ENCODE measurements around the gene MYO1D.

GRCh38 chr17:32826076-32826475 is 50.8 kb downstream of the MYO1D start:
- TF ChIP-seq, protein P1, sequence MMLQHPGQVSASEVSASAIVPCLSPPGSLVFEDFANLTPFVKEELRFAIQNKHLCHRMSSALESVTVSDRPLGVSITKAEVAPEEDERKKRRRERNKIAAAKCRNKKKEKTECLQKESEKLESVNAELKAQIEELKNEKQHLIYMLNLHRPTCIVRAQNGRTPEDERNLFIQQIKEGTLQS (IDR thresholded peaks at IDR 0.05), result no peak
- TF ChIP-seq REST (IDR thresholded peaks at IDR 0.05; ENCODE audit: low read depth), result no peak
- TF ChIP-seq, protein P2, sequence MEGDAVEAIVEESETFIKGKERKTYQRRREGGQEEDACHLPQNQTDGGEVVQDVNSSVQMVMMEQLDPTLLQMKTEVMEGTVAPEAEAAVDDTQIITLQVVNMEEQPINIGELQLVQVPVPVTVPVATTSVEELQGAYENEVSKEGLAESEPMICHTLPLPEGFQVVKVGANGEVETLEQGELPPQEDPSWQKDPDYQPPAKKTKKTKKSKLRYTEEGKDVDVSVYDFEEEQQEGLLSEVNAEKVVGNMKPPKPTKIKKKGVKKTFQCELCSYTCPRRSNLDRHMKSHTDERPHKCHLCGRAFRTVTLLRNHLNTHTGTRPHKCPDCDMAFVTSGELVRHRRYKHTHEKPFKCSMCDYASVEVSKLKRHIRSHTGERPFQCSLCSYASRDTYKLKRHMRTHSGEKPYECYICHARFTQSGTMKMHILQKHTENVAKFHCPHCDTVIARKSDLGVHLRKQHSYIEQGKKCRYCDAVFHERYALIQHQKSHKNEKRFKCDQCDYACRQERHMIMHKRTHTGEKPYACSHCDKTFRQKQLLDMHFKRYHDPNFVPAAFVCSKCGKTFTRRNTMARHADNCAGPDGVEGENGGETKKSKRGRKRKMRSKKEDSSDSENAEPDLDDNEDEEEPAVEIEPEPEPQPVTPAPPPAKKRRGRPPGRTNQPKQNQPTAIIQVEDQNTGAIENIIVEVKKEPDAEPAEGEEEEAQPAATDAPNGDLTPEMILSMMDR (IDR thresholded peaks at IDR 0.05 in 2 of 3, conservative IDR thresholded peaks at IDR 0.05 in 1 of 3; ENCODE audit: borderline replicate concordance in 1 of 3, insufficient read depth in 1 of 3, low read depth in 2 of 3, low read length in 2 of 3), result no peak
- no peak for TF ChIP-seq POLR2AphosphoS5 (IDR thresholded peaks at IDR 0.05; ENCODE audit: low read depth, low read length)
- no peak for TF ChIP-seq EZH2 (IDR thresholded peaks at IDR 0.05)

Measured in HCT116 (cell line).